ENCODE data around the gene NFX1.

NFX1 gene

GRCh38 chr9:33290247-33291030 lies at the start of gene NFX1:
NFX1 (plus strand) TSS chr9:33290516; CDS start chr9:33290573, 57 bp downstream.
- DNase-seq (ENCODE audit: low read depth): peak; percentile 99
- no peak for TF ChIP-seq CTCF (IDR thresholded peaks at IDR 0.05; ENCODE audit: low read length, missing control alignments)
- peak within 1 kb of the TSS; percentile 69 for H3K4me3 ChIP-seq (replicated peaks; ENCODE audit: low read depth, low read length)

- no peak for DNase-seq (ENCODE audit: low read depth)
- TF ChIP-seq CTCF (IDR thresholded peaks at IDR 0.05; ENCODE audit: low read length, missing control alignments): no peak
- no peak overlapping the region for H3K4me3 ChIP-seq (replicated peaks; ENCODE audit: low read depth, low read length)
Observed at GRCh38 chr9:33241298-33241697, 49.0 kb upstream of the NFX1 start.

GRCh38 chr9:33242609-33243134 lies 47.6 kb upstream of the NFX1 start:
- no peak for TF ChIP-seq CTCF (IDR thresholded peaks at IDR 0.05; ENCODE audit: low read length, missing control alignments)
- H3K4me3 ChIP-seq (replicated peaks; ENCODE audit: low read depth, low read length): no peak overlapping the region
- no peak for DNase-seq (ENCODE audit: low read depth)

- TF ChIP-seq CTCF (IDR thresholded peaks at IDR 0.05; ENCODE audit: low read length, missing control alignments): no peak
- H3K4me3 ChIP-seq (replicated peaks; ENCODE audit: low read depth, low read length): no peak overlapping the region
- no peak for DNase-seq (ENCODE audit: low read depth)
Observed at GRCh38 chr9:33244137-33244784, 46.1 kb upstream of the NFX1 start.

GRCh38 chr9:33245341-33245740 lies 45.0 kb upstream of the NFX1 start:
- no peak for DNase-seq (ENCODE audit: low read depth)

GRCh38 chr9:33246269-33246860 lies 44.0 kb upstream of the NFX1 start:
- no peak overlapping the region for H3K4me3 ChIP-seq (replicated peaks; ENCODE audit: low read depth, low read length)
- no peak for DNase-seq (ENCODE audit: low read depth)
- TF ChIP-seq CTCF (IDR thresholded peaks at IDR 0.05; ENCODE audit: low read length, missing control alignments): no peak

More at GRCh38 chr9:33245341-33245740, 45.0 kb upstream of the NFX1 start:
- TF ChIP-seq CTCF (IDR thresholded peaks at IDR 0.05; ENCODE audit: low read length, missing control alignments): no peak
- H3K4me3 ChIP-seq (replicated peaks; ENCODE audit: low read depth, low read length): no peak overlapping the region

Measured in fibroblast of pulmonary artery (primary cell).